ENCODE results near the gene SGSH.
A peak's percentile ranks its signal among the peaks of the same experiment; 100 is the strongest.
"Not testable (repeated sequence)": the region's sequence is repeated elsewhere in the genome, so short reads cannot be mapped to it uniquely, and the experiment has no call there.

Gene SGSH

DNA sequence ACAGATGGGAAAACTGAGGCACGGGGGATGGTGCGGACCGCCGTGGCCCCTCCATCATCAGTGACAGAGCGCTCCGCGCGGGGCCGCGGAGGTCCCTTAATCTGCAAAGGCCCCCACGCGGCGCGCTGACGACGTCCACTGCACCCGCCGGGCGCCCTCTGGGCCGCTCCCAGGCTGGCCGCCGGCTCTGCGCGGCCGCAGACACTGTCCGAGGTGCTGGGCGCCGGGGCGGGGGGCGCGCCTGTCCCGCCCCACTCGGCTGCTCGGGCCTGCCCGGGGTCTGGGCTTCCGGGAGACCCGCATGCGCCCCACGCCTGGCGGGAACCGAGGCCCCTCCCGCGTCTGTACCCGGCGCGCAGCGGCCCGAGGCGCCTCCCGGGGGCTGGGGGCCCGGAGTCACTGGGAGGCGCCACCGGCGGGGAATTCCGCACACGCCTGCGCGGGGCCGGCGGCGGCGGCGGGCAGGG, 40.0 kb upstream of the SGSH start:
- H3K4me1 ChIP-seq (ENCODE audit: insufficient read depth, low read length, poor library complexity, severe bottlenecking), result peaks cover 24% of the 10 kb centered on the region
- no peaks in the 10 kb centered on the region for H3K9me2 ChIP-seq (replicated peaks; ENCODE audit: low read depth, low read length)
- H3K4me3 ChIP-seq (ENCODE audit: low read length, poor library complexity, severe bottlenecking), result peak overlapping the region; percentile 69
- H3K36me3 ChIP-seq (ENCODE audit: insufficient read depth, low read length), result no peaks in the 10 kb centered on the region
- peak overlapping the region; percentile 60 for H3K9ac ChIP-seq (ENCODE audit: low read depth, low read length, poor library complexity, severe bottlenecking)
- no peaks in the 10 kb centered on the region for H3K27me3 ChIP-seq (ENCODE audit: insufficient read depth, low read length, poor library complexity, severe bottlenecking)
- no peak overlapping the region; the same call in 1 of the 2 replicates for H2AFZ ChIP-seq (ENCODE audit: low read length)
- TF ChIP-seq EZH2phosphoT487 (IDR thresholded peaks at IDR 0.05; ENCODE audit: borderline replicate concordance), result no peak
- no peak for TF ChIP-seq CTCF (conservative IDR thresholded peaks at IDR 0.05; ENCODE audit: low read length)
- H3K9me3 ChIP-seq (ENCODE audit: insufficient read depth, low read depth, low read length), result no peaks in the 10 kb centered on the region
- H3K79me2 ChIP-seq (ENCODE audit: insufficient read depth, low read length), result peaks cover 30% of the 10 kb centered on the region
- peaks cover 7% of the 10 kb centered on the region for H4K20me1 ChIP-seq (ENCODE audit: insufficient read depth, low read length, poor library complexity, severe bottlenecking)
- H3K4me2 ChIP-seq (ENCODE audit: low read depth, low read length, poor library complexity, severe bottlenecking), result peak overlapping the region; percentile 69
- peaks cover 12% of the 10 kb centered on the region for H3F3A ChIP-seq (ENCODE audit: low read depth)

DNA sequence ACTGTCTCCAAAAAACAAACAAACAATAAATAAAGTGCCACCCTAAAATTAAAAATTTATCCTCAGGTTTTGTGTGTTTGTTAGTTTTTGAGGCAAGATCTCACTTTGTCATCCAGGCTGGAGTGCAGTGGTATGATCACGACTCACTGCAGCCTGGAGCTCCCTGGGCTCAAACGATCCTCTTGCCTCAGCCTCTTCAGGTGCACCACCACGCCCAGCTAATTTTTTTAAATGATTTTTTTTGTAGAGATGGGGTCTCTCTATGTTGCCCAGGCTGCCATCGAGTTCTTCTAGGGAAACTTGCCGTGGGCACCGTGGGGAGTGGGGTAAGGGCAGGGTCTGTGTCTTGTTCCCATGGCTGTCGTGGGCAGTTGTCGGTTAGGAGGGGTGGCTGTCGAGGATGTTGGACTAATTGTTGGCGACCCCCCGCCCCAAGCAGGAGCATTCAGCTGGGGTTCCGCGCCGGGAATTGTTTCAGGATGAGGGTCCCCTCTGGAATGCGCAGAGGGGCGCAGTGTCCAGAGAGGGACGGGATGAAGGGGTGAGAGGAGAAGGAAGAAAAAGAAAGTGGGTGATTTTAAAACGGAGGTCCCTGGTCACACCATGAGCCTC, 39.4 kb upstream of the SGSH start:
- Histone ChIP-seq H3F3A (ENCODE audit: low read depth) (peaks cover 12% of the 10 kb centered on the region), H3K27me3 (ENCODE audit: insufficient read depth, low read length, poor library complexity, severe bottlenecking) (no peaks in the 10 kb centered on the region), H3K4me2 (ENCODE audit: low read depth, low read length, poor library complexity, severe bottlenecking) (peak overlapping the region; percentile 69), H3K9ac (ENCODE audit: low read depth, low read length, poor library complexity, severe bottlenecking) (peak overlapping the region; percentile 60), H3K4me3 (ENCODE audit: low read length, poor library complexity, severe bottlenecking) (peak overlapping the region; percentile 69), H3K79me2 (ENCODE audit: insufficient read depth, low read length) (peaks cover 25% of the 10 kb centered on the region), H3K4me1 (ENCODE audit: insufficient read depth, low read length, poor library complexity, severe bottlenecking) (peaks cover 22% of the 10 kb centered on the region), H3K36me3 (ENCODE audit: insufficient read depth, low read length) (no peaks in the 10 kb centered on the region), H2AFZ (ENCODE audit: low read length) (no peak overlapping the region), H3K9me2 (replicated peaks; ENCODE audit: low read depth, low read length) (no peaks in the 10 kb centered on the region), H3K9me3 (ENCODE audit: insufficient read depth, low read depth, low read length) (no peaks in the 10 kb centered on the region), H4K20me1 (ENCODE audit: insufficient read depth, low read length, poor library complexity, severe bottlenecking) (peaks cover 7% of the 10 kb centered on the region)
- TF ChIP-seq EZH2phosphoT487 (IDR thresholded peaks at IDR 0.05; ENCODE audit: borderline replicate concordance) (no peak), CTCF (conservative IDR thresholded peaks at IDR 0.05; ENCODE audit: low read length) (no peak)

DNA sequence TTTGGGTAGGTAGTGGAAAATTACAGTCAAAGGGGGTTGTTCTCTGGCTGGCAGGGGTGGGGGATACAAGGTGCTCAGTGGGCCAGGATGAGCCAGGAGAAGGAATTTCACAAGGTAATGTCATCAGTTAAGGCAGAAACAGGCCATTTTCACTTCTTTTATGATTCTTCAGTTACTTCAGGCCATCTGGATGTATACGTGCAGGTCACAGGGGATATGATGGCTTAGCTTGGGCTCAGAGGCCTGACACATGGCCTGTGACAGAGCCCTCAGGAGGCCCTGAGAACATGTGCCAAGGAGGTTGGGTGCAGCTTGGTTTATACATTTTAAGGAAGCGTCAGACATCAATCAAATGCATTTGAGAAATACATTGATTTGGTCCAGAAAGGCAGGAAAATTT, 38.2 kb upstream of the SGSH start:
- H3K36me3 ChIP-seq (ENCODE audit: insufficient read depth, low read length); H2AFZ ChIP-seq (ENCODE audit: low read length); H4K20me1 ChIP-seq (ENCODE audit: insufficient read depth, low read length, poor library complexity, severe bottlenecking); H3K4me2 ChIP-seq (ENCODE audit: low read depth, low read length, poor library complexity, severe bottlenecking); H3K27me3 ChIP-seq (ENCODE audit: insufficient read depth, low read length, poor library complexity, severe bottlenecking); H3K4me3 ChIP-seq (ENCODE audit: low read length, poor library complexity, severe bottlenecking); H3K9me3 ChIP-seq (ENCODE audit: insufficient read depth, low read depth, low read length); H3K9me2 ChIP-seq (replicated peaks; ENCODE audit: low read depth, low read length); H3K9ac ChIP-seq (ENCODE audit: low read depth, low read length, poor library complexity, severe bottlenecking): not testable (repeated sequence)
- H3K4me1 ChIP-seq (ENCODE audit: insufficient read depth, low read length, poor library complexity, severe bottlenecking), result peaks cover 18% of the 10 kb centered on the region
- H3K79me2 ChIP-seq (ENCODE audit: insufficient read depth, low read length), result peaks cover 13% of the 10 kb centered on the region
- peaks cover 12% of the 10 kb centered on the region for H3F3A ChIP-seq (ENCODE audit: low read depth)

DNA sequence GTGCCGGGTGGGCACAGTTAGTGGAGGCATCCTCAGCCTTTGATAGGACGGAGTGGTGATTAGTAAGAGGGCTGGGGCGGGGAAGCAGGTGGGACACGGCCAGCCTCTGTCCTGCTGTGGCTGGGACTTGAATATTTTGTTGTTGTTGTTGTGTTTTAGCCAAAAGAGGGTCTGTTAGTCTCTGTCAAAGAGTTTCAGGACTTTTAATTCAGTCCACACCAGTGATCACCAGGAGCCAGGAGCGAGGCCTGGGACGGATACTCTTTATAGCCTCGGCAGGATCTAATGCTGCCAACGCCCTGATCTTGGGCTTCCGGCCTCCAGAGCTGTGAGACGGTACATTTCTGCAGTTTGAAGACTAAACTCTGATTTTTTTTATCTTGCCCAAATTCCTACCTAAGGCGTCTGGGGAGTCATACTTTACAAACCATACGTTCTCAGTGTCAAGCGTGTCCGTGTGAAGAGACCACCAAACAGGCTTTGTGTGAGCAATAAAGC, 37.6 kb upstream of the SGSH start:
- Histone ChIP-seq H3K4me3 (ENCODE audit: low read length, poor library complexity, severe bottlenecking) (no peak overlapping the region), H3K9me2 (replicated peaks; ENCODE audit: low read depth, low read length) (no peaks in the 10 kb centered on the region), H4K20me1 (ENCODE audit: insufficient read depth, low read length, poor library complexity, severe bottlenecking) (peaks cover 7% of the 10 kb centered on the region), H2AFZ (ENCODE audit: low read length) (no peak overlapping the region), H3K4me1 (ENCODE audit: insufficient read depth, low read length, poor library complexity, severe bottlenecking) (peaks cover 15% of the 10 kb centered on the region), H3K27me3 (ENCODE audit: insufficient read depth, low read length, poor library complexity, severe bottlenecking) (no peaks in the 10 kb centered on the region), H3K36me3 (ENCODE audit: insufficient read depth, low read length) (no peaks in the 10 kb centered on the region), H3K79me2 (ENCODE audit: insufficient read depth, low read length) (peaks cover 12% of the 10 kb centered on the region), H3K9ac (ENCODE audit: low read depth, low read length, poor library complexity, severe bottlenecking) (no peak overlapping the region), H3F3A (ENCODE audit: low read depth) (peaks cover 12% of the 10 kb centered on the region), H3K9me3 (ENCODE audit: insufficient read depth, low read depth, low read length) (no peaks in the 10 kb centered on the region), H3K4me2 (ENCODE audit: low read depth, low read length, poor library complexity, severe bottlenecking) (no peak overlapping the region)
- TF ChIP-seq EZH2phosphoT487 (IDR thresholded peaks at IDR 0.05; ENCODE audit: borderline replicate concordance), result no peak
- no peak for TF ChIP-seq CTCF (conservative IDR thresholded peaks at IDR 0.05; ENCODE audit: low read length)
